Tibial nerve (tissue), 3 donors: Measurements from ENCODE around the gene NOS3.

ENCODE experiments used
- CTCF ChIP-seq, 5 experiments: fragments of 200-600 bp in 3 of 5; fragments of 450-650 bp in 2 of 5; sonication (generic) in 3 of 5; IDR thresholded peaks; one replicate each; pipeline ENCODE4 v1.5.1; 2016 to 2019; ENCODE audit warnings: antibody characterized with exemption in 5 of 5, mild to moderate bottlenecking in 3 of 5, moderate library complexity in 2 of 5
- POLR2A ChIP-seq, 2 donors: fragments of 450-650 bp; IDR thresholded peaks; one replicate each; pipeline ENCODE4 v1.6.1; 2017; ENCODE audit warnings: antibody characterized with exemption in 2 of 2, mild to moderate bottlenecking in 2 of 2, moderate library complexity in 2 of 2

- TF ChIP-seq CTCF (IDR thresholded peaks at IDR 0.05) (no peak), POLR2A (IDR thresholded peaks at IDR 0.05) (no peak)
These were observed 53.1 kb downstream of the NOS3 start for GRCh38 chr7:151043959-151044358.
